ENCODE results near the gene MISP.
A peak's percentile ranks its signal among the peaks of the same experiment; 100 is the strongest.

DNA sequence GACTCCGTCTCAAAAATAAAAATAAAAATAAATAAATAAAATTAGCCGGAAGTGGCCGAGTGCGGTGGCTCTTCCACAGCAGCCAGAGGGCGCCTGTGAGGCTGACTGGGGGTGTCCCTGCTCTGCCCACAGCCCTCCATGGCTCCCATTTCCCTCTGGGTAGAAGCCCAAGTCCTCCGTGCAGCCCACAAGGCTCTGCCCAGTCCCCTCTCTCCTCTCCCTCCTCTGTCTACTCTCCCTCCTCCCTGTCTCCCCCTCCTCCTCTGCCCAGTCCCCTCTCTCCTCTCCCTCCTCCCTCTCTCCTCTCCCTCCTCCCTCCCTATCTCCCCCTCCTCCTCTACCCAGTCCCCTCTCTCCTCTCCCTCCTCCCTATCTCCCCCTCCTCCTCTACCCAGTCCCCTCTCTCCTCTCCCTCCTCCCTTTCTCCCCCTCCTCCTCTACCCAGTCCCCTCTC, 20.4 kb downstream of the MISP start:
- TF ChIP-seq CREB1 (IDR thresholded peaks at IDR 0.05) (no peak), EP300 (IDR thresholded peaks at IDR 0.05; ENCODE audit: borderline replicate concordance in 1 of 2, low read depth in 2 of 2, low read length in 2 of 2) (no peak), CTCF (IDR thresholded peaks at IDR 0.05; ENCODE audit: control extremely low read depth in 1 of 3, insufficient read depth in 1 of 3, low read depth in 1 of 3, low read length in 3 of 3) (peak; percentile 41 to 59 (median 43); a peak in 3 of 4 replicates), SIN3A (conservative IDR thresholded peaks at IDR 0.05 in 1 of 2, IDR thresholded peaks at IDR 0.05 in 1 of 2; ENCODE audit: low read depth in 1 of 2, low read length in 2 of 2) (no peak), POLR2A (IDR thresholded peaks at IDR 0.05; ENCODE audit: control extremely low read depth in 1 of 2, low read depth in 2 of 2, low read length in 2 of 2) (no peak), GABPA (IDR thresholded peaks at IDR 0.05; ENCODE audit: borderline replicate concordance, insufficient read depth, low read length) (no peak)
